HEK293T (cell line): ENCODE data around the gene SNTB2.

ENCODE experiments used
- CTCF ChIA-PET: fragments of 350-600 bp; formaldehyde crosslinking; extraction: SDS; loops from one replicate; lab custom pipeline; 2021; ENCODE audit warnings: antibody characterized with exemption, inconsistent platforms; lab: Yijun Ruan, JAX
- POLR2A ChIA-PET: fragments of 350-600 bp; formaldehyde crosslinking; extraction: SDS; loops from one replicate; lab custom pipeline; 2020; ENCODE audit warnings: antibody characterized with exemption, inconsistent platforms; lab: Yijun Ruan, JAX
- DNase-seq: peaks from one replicate; pipeline ENCODE4 v3.0.0; 2012; ENCODE audit warnings: mixed read lengths; ENCODE audit errors: extremely low spot score
- ARNT ChIP-seq: fragments of 450-650 bp; IDR thresholded peaks from 2 replicates; pipeline ENCODE4 v1.6.1; 2017; ENCODE audit warnings: mild to moderate bottlenecking
- BHLHE40 ChIP-seq: fragments of 450-650 bp; IDR thresholded peaks from 2 replicates; pipeline ENCODE4 v1.6.1; 2016; ENCODE audit warnings: mild to moderate bottlenecking, moderate library complexity, borderline replicate concordance
- CTBP1 ChIP-seq: fragments of 450-650 bp; IDR thresholded peaks from 2 replicates; pipeline ENCODE4 v1.6.1; 2016; ENCODE audit warnings: borderline replicate concordance
- ELF4 ChIP-seq: fragments of 450-650 bp; IDR thresholded peaks from 2 replicates; pipeline ENCODE4 v1.6.1; 2017; ENCODE audit warnings: antibody characterized with exemption
- FOXA1 ChIP-seq: fragments of 450-650 bp; IDR thresholded peaks from 2 replicates; pipeline ENCODE4 v1.6.1; 2016; ENCODE audit warnings: mild to moderate bottlenecking
- FOXK2 ChIP-seq: fragments of 450-650 bp; IDR thresholded peaks from 2 replicates; pipeline ENCODE4 v1.6.1; 2016; ENCODE audit warnings: mild to moderate bottlenecking
- FOXM1 ChIP-seq: fragments of 450-650 bp; IDR thresholded peaks from 2 replicates; pipeline ENCODE4 v1.6.1; 2017; ENCODE audit warnings: mild to moderate bottlenecking, borderline replicate concordance
- HDGF ChIP-seq: fragments of 450-650 bp; IDR thresholded peaks from 2 replicates; pipeline ENCODE4 v1.6.1; 2017; ENCODE audit warnings: antibody characterized with exemption, borderline replicate concordance
- L3MBTL2 ChIP-seq: fragments of 450-650 bp; conservative IDR thresholded peaks from 2 replicates; pipeline ENCODE4 v1.6.1; 2016; ENCODE audit warnings: mild to moderate bottlenecking
- LEF1 ChIP-seq: fragments of 450-650 bp; IDR thresholded peaks from 2 replicates; pipeline ENCODE4 v1.6.1; 2017; ENCODE audit warnings: mild to moderate bottlenecking, borderline replicate concordance
- NFRKB ChIP-seq: fragments of 450-650 bp; IDR thresholded peaks from 2 replicates; pipeline ENCODE4 v1.6.1; 2016; ENCODE audit warnings: mild to moderate bottlenecking, moderate library complexity
- PKNOX1 ChIP-seq: fragments of 450-650 bp; IDR thresholded peaks from 2 replicates; pipeline ENCODE4 v1.6.1; 2016
- SP1 ChIP-seq: fragments of 450-650 bp; IDR thresholded peaks from 2 replicates; pipeline ENCODE4 v1.6.1; 2017
- SUZ12 ChIP-seq: fragments of 450-650 bp; IDR thresholded peaks from 2 replicates; pipeline ENCODE4 v1.6.1; 2016; ENCODE audit warnings: mild to moderate bottlenecking
- TARDBP ChIP-seq: fragments of 450-650 bp; IDR thresholded peaks from 2 replicates; pipeline ENCODE4 v1.6.1; 2016
- ZNF384 ChIP-seq: fragments of 450-650 bp; IDR thresholded peaks from 2 replicates; pipeline ENCODE4 v1.6.1; 2016

Gene SNTB2

GRCh38 chr16:69330286-69331109, 143.5 kb downstream of the SNTB2 start, which contains the start of gene PDF:
Gene PDF, minus strand, starts transcription at chr16:69330588. Its CDS starts 18 bp downstream, at chr16:69330570.
- DNase-seq, result peak; percentile 89
- CTCF ChIA-PET, result no interaction called here
- POLR2A ChIA-PET, result interaction anchor here (1.3 to 1.7 kb wide), 3 partner anchors 10 to 18 kb away, joined by 3 to 5 read pairs (median 5); no protein-coding TSS in a partner anchor
- TF ChIP-seq L3MBTL2 (peak; percentile 39; the same call in 1 of the 2 replicates), LEF1 (peak; percentile 83; the same call in 1 of the 2 replicates), ELF4 (peak; percentile 48; the same call in 1 of the 2 replicates), NFRKB (no peak), HDGF (peak; percentile 74; the same call in 1 of the 2 replicates), PKNOX1 (peak; percentile 76), CTBP1 (no peak)

GRCh38 chr16:69334696-69335095, 147.7 kb downstream of the SNTB2 start:
- no peak for DNase-seq
- ChIA-PET CTCF (no interaction called here), POLR2A (no interaction called here)
- no peak for TF ChIP-seq SUZ12

- DNase-seq, result no peak
- CTCF ChIA-PET, result no interaction called here
- TF ChIP-seq SUZ12 (no peak), L3MBTL2 (peak; percentile 21)
- POLR2A ChIA-PET, result interaction anchor here (0.9 to 1.3 kb wide), 2 partner anchors 9 to 50 kb away, joined by 3 to 4 read pairs; no protein-coding TSS in a partner anchor
These were observed 151.8 kb downstream of the SNTB2 start for GRCh38 chr16:69338557-69339288.

GRCh38 chr16:69339289-69340094, 152.5 kb downstream of the SNTB2 start, which contains the start of the genes COG8 and NIP7:
Gene COG8, minus strand, starts transcription at chr16:69339564. Its CDS starts 12 bp downstream, at chr16:69339552.
Gene NIP7, plus strand, starts transcription at chr16:69339772. Its CDS starts 58 bp downstream, at chr16:69339830.
- DNase-seq, result peak; percentile 93
- TF ChIP-seq FOXM1 (no peak), PKNOX1 (no peak), ARNT (0 out of 2 replicates have a peak, but pooled peaks have one; percentile 7), SUZ12 (no peak), L3MBTL2 (peak; percentile 75), ELF4 (peak; percentile 59; the same call in 1 of the 2 replicates), FOXK2 (no peak), LEF1 (no peak), ZNF384 (no peak)
- ChIA-PET CTCF (no interaction called here), POLR2A (interaction anchor here (0.9 to 1.4 kb wide), 5 partner anchors 9 to 15 kb away, joined by 4 to 6 read pairs (median 5); partner anchors contain the start of gene PDF)

GRCh38 chr16:69340095-69340644, 153.2 kb downstream of the SNTB2 start:
- CTCF ChIA-PET, result no interaction called here
- no peak for TF ChIP-seq ZNF384
- TF ChIP-seq PKNOX1, result no peak
- no peak for TF ChIP-seq SUZ12
- TF ChIP-seq SP1, result no peak
- no peak for TF ChIP-seq FOXA1
- TF ChIP-seq ARNT, result no peak
- TF ChIP-seq FOXK2, result no peak
- TF ChIP-seq HDGF, result no peak
- TF ChIP-seq FOXM1, result no peak
- TF ChIP-seq ELF4, result no peak
- no peak for TF ChIP-seq CTBP1
- no peak for TF ChIP-seq TARDBP
- no peak for TF ChIP-seq BHLHE40
- DNase-seq, result no peak
- POLR2A ChIA-PET, result interaction anchor here (0.7 to 1.4 kb wide), 5 partner anchors 10 to 14 kb away, joined by 3 to 6 read pairs (median 5); partner anchors contain the start of gene PDF

GRCh38 chr16:69344171-69344570, 157.2 kb downstream of the SNTB2 start:
- DNase-seq, result no peak
- TF ChIP-seq L3MBTL2, result no peak
- TF ChIP-seq CTBP1, result no peak
- no peak for TF ChIP-seq TARDBP
- no peak for TF ChIP-seq PKNOX1
- no peak for TF ChIP-seq SP1
- no peak for TF ChIP-seq LEF1
- no peak for TF ChIP-seq SUZ12
- TF ChIP-seq NFRKB, result no peak
- no peak for TF ChIP-seq HDGF
- no peak for TF ChIP-seq BHLHE40
- no peak for TF ChIP-seq FOXK2
- TF ChIP-seq FOXA1, result no peak
- POLR2A ChIA-PET, result no interaction called here
- CTCF ChIA-PET, result no interaction called here
